GM19438 (cell line): ENCODE results near the gene INPP4B.
A peak's percentile ranks its signal among the peaks of the same experiment; 100 is the strongest.

ENCODE experiments used
- ATAC-seq: cut with Tn5 transposase; IDR thresholded peaks from one replicate; pipeline ENCODE4 v1.9.1; 2021; ENCODE audit warnings: low read depth; ENCODE audit not compliant: unreplicated experiment

INPP4B gene

GRCh38 chr4:142596595-142596994 is 249.5 kb downstream of the INPP4B start:
- no peak for ATAC-seq

GRCh38 chr4:142596121-142596520 is 250.0 kb downstream of the INPP4B start:
- no peak for ATAC-seq

GRCh38 chr4:142595222-142595871 is 250.8 kb downstream of the INPP4B start:
- ATAC-seq = no peak

GRCh38 chr4:142585411-142585810 is 260.7 kb downstream of the INPP4B start:
- ATAC-seq = no peak

- no peak for ATAC-seq
Measured at GRCh38 chr4:142583708-142584107, 262.4 kb downstream of the INPP4B start.

- ATAC-seq = no peak
Measured at GRCh38 chr4:142582340-142582739, 263.8 kb downstream of the INPP4B start.

GRCh38 chr4:142581881-142582280 is 264.2 kb downstream of the INPP4B start:
- no peak for ATAC-seq

GRCh38 chr4:142579443-142579842 is 266.7 kb downstream of the INPP4B start:
- ATAC-seq = no peak

- no peak for ATAC-seq
Measured at GRCh38 chr4:142574306-142574705, 271.8 kb downstream of the INPP4B start.

GRCh38 chr4:142572071-142572470 is 274.0 kb downstream of the INPP4B start:
- ATAC-seq = no peak

- peak; percentile 57 for ATAC-seq
Measured at GRCh38 chr4:142567620-142568451, 278.3 kb downstream of the INPP4B start.

GRCh38 chr4:142567199-142567598 is 278.9 kb downstream of the INPP4B start:
- ATAC-seq = no peak

- no peak for ATAC-seq
Measured at GRCh38 chr4:142566777-142567176, 279.3 kb downstream of the INPP4B start.

GRCh38 chr4:142566243-142566642 is 279.9 kb downstream of the INPP4B start:
- ATAC-seq = no peak

GRCh38 chr4:142565771-142566170 is 280.3 kb downstream of the INPP4B start:
- no peak for ATAC-seq

- no peak for ATAC-seq
Measured at GRCh38 chr4:142563682-142564291, 282.3 kb downstream of the INPP4B start.

- no peak for ATAC-seq
Measured at GRCh38 chr4:142559986-142560385, 286.1 kb downstream of the INPP4B start.

- ATAC-seq = no peak
Measured at GRCh38 chr4:142558851-142559250, 287.2 kb downstream of the INPP4B start.

- no peak for ATAC-seq
Measured at GRCh38 chr4:142557239-142557801, 288.8 kb downstream of the INPP4B start.

GRCh38 chr4:142556570-142557238 is 289.4 kb downstream of the INPP4B start:
- ATAC-seq = no peak

- no peak for ATAC-seq
Measured at GRCh38 chr4:142556048-142556447, 290.1 kb downstream of the INPP4B start.
